Fibroblast of skin of back (primary cell): ENCODE data around the gene GPR3.
A peak's percentile ranks its signal among the peaks of the same experiment; 100 is the strongest.
"Not testable (repeated sequence)": the region's sequence is repeated elsewhere in the genome, so short reads cannot be mapped to it uniquely, and the experiment has no call there.

ENCODE experiments used
- DNase-seq: peaks from one replicate; pipeline ENCODE4 v3.0.0-alpha.2; 2013

The GPR3 gene

DNA sequence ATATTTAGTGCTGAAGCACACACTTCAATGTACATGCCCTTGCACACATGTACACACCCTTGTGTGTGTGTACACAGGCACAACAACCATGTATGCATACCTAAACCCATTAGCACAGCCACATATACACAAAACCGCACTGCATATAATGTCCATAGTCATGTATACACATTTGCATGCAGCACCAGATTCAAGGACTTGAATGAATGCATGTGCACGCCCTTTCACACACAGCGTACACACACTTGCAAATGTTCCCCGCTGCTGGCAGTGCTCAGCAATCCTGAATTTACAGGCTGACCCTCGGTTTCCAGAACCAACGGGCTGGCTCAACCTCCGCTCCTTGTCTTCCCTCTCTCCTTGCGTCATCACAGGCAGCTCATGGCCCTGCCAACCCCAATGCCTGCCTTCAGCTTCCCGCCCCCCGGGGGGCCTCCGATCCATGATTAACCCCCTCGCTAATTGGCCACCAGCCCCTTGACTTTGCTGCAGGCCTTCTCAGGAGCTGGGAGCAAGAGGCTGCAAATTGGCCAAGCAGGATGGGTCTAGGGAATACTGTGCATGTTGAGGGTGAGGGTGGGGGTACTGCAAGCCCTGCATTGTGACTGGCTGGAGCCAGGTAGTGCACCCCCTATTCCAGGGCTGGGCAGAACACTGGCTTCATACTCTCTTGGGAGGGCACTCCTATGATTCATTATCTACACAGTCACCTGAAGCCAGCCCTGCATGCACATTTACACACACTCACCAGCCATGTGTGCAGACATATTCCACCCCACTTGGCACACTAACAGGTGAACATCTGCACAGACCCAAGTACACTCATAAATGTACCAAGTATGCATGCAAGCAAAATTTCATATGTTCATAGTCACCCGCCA lies 7.9 kb downstream of the GPR3 start:
- no peak for DNase-seq

- no peak for DNase-seq
Observed at GRCh38 chr1:27400963-27401341, 8.5 kb downstream of the GPR3 start.

GRCh38 chr1:27402349-27402754 lies 9.9 kb downstream of the GPR3 start:
- peak; percentile 57 for DNase-seq

- DNase-seq = peak; percentile 81
Observed at GRCh38 chr1:27403065-27403726, 10.8 kb downstream of the GPR3 start.

- DNase-seq = no peak
Observed at GRCh38 chr1:27403931-27404330, 11.5 kb downstream of the GPR3 start.

DNA sequence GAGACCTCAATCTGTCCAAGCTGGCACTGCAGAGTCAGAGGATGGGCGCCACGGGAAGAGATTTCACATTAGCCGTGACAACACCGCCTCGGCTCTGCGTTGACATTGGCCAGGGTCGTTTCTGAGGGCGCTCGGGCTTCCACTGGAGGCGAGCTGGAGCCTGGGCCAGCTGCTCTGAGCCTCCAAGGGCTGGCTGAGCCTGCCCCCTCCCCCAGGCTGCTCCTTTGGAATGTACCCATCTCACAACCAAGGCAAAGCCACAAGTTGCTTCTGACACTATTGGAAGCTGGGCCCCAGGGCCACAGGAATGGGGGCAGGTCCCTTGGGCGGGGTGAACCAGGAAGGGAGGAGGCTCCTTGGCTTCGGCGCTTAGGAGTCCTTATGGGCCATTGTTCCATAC lies 12.7 kb downstream of the GPR3 start:
- peak; percentile 86 for DNase-seq

GRCh38 chr1:27405598-27406361 lies 13.4 kb downstream of the GPR3 start:
- not testable (repeated sequence) for DNase-seq

GRCh38 chr1:27406362-27406680 lies 13.9 kb downstream of the GPR3 start:
- DNase-seq = no peak

- DNase-seq = not testable (repeated sequence)
Observed at GRCh38 chr1:27406791-27407190, 14.4 kb downstream of the GPR3 start.

- peak; percentile 53 for DNase-seq
Observed at GRCh38 chr1:27408151-27408550, 15.7 kb downstream of the GPR3 start.

- no peak for DNase-seq
Observed at GRCh38 chr1:27409669-27410068, 17.2 kb downstream of the GPR3 start.

GRCh38 chr1:27410709-27411108 lies 18.3 kb downstream of the GPR3 start:
- DNase-seq = no peak

- no peak for DNase-seq
Observed at GRCh38 chr1:27412502-27412901, 20.1 kb downstream of the GPR3 start.

- no peak for DNase-seq
Observed at GRCh38 chr1:27413004-27413403, 20.6 kb downstream of the GPR3 start.

DNA sequence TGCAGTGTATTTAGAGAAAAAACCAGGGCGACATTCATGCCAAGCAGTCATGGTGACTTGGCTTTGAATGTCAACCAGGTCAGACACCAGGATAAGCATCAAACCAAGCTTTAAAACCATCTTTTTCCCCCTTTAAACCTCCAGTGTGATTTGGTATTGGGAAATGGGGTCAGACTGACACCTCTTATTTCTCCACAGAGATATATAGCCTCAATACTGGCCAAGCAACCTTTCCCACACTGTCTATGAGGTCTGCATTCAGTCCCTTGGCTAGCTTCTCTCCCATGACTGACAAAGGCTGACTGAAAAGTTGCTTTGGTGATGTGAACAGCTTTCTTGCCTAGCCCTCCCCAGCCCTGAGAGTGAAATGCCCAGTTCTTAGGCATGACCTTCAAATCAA lies 21.7 kb downstream of the GPR3 start:
- DNase-seq = no peak

- peak; percentile 67 for DNase-seq
Observed at GRCh38 chr1:27416387-27417111, 24.1 kb downstream of the GPR3 start.

DNA sequence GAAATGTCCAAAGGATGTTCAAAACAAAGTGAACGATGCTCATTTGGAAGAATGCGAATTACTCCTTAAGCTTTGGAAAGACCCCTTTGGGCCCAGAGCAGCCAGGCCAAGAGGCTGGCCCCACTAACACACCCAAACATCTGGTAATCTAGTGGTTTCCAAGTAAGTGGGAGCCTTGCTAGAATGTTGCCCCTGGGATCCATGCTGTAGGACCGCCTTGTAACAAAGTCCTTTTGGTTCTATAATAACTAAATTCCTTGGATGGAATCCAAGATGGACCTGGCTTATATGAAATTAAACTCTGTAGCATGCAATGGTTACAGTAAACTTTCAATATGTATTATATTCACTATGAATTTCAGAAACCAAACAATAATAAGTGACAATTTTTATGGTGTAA lies 25.3 kb downstream of the GPR3 start:
- DNase-seq = no peak

- DNase-seq = peak; percentile 93
Observed at GRCh38 chr1:27418326-27419185, 26.1 kb downstream of the GPR3 start.

- DNase-seq = no peak
Observed at GRCh38 chr1:27423709-27424108, 31.3 kb downstream of the GPR3 start.

DNA sequence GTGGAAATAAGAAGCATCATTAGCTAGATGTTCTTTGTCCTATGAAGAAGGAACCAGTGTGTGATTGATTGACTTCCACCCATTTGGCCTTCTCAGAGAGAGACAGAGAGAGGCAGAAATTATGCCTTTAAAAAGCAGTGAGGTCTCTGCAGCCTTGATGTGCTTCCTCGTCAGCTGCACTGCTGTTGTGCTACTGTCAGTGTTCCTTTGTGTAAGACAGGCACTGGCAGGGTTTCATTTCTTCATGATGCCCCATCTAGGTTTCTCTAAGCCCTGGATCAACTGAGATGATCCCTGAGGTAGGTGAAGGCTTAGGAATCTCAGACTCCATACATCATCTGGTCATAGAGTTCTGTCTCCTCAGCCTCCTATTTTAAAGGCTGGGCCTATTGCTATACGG lies 34.9 kb downstream of the GPR3 start:
- no peak for DNase-seq

DNA sequence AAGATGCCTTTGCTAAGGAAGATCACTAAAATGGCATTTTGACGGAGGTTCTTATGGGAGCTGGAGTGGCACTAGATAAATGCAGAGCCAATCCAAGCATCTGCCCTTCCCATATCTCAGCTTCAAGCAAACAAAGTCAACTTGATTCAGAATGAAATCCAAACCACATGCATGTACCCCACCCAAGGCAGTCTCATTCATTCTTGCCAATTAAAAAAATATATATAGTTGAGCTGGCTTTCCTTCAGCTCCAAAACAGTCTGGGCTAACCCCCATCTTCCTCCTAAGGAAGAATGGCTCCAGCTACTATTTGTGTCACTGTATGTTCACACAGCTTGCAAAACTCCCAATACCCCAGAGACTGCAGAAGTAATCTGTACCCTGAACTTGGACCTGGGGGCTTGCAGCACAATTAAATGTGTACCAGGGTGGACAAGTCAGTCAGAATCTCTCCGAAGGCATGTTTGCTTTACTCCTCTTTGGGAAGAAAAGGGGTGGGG lies 35.4 kb downstream of the GPR3 start:
- DNase-seq = peak; percentile 26
